GM19463 (cell line): ENCODE results near the gene CCNF.
"Not testable (repeated sequence)": the region's sequence is repeated elsewhere in the genome, so short reads cannot be mapped to it uniquely, and the experiment has no call there.

Experiments
- ATAC-seq: cut with Tn5 transposase; IDR thresholded peaks from one replicate; pipeline ENCODE4 v1.9.1; 2021; ENCODE audit warnings: mild to moderate bottlenecking, moderate library complexity; ENCODE audit not compliant: unreplicated experiment

Gene CCNF

DNA sequence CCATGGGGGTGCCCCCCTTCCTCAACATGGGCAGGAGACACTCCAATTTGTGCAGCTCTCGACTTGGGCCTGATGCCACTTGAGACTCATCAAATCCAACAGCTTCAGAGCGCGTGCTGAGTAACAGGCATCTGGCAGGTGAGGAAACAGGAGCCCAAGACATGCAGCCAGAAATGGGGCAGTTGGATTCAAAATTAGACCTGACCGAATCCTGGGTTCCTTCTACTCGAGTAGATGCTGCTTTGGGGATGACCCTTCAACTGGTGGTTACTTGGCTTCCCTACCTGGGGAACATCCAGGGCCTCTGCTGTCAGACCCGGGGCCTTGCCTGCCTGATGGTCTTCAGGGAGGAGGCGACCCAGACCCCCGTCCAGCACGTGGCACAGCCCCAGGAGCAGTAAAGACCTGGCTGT, 41.4 kb downstream of the CCNF start:
- no peak for ATAC-seq

DNA sequence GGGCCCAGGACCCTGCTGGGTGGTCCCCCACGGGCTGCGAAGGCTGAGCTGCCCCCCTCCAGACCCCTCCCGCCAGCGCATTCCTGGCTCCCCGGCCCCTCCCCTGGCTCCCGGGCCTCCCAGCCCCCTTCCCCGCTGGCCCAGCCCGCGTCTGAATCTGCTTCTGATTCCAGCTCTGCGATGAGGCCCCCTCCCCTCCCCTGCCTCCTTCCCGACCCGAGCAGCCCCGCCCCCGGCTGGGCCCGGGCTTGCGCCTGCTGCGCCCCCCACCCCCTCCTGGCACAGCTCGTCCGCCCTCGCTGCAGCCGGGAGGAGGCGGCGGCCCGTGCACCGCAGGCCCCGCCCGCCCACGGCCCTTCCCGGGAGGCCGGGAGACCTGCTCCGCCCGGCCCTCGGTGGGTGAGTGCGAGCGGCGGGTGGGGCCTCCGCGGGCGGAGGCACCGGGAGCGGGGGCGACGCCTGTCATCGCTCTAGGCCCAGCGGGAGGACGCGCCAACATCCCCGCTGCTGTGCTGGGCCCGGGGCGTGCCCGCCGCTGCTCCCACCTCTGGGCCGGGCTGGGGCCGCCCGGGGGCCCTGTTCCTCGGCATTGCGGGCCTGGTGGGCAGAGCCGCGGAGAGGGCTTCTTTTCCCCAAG, 41.9 kb downstream of the CCNF start, which contains the start of gene NTN3:
Gene NTN3, plus strand, starts transcription at position 282 of the 637 bp plus-strand sequence. CDS start 405 bp downstream, outside the sequence.
- no peak for ATAC-seq

DNA sequence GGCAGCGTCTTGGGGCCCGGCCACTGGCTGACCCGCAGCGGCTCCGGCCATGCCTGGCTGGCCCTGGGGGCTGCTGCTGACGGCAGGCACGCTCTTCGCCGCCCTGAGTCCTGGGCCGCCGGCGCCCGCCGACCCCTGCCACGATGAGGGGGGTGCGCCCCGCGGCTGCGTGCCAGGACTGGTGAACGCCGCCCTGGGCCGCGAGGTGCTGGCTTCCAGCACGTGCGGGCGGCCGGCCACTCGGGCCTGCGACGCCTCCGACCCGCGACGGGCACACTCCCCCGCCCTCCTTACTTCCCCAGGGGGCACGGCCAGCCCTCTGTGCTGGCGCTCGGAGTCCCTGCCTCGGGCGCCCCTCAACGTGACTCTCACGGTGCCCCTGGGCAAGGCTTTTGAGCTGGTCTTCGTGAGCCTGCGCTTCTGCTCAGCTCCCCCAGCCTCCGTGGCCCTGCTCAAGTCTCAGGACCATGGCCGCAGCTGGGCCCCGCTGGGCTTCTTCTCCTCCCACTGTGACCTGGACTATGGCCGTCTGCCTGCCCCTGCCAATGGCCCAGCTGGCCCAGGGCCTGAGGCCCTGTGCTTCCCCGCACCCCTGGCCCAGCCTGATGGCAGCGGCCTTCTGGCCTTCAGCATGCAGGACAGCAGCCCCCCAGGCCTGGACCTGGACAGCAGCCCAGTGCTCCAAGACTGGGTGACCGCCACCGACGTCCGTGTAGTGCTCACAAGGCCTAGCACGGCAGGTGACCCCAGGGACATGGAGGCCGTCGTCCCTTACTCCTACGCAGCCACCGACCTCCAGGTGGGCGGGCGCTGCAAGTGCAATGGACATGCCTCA, 42.6 kb downstream of the CCNF start:
- ATAC-seq: no peak

DNA sequence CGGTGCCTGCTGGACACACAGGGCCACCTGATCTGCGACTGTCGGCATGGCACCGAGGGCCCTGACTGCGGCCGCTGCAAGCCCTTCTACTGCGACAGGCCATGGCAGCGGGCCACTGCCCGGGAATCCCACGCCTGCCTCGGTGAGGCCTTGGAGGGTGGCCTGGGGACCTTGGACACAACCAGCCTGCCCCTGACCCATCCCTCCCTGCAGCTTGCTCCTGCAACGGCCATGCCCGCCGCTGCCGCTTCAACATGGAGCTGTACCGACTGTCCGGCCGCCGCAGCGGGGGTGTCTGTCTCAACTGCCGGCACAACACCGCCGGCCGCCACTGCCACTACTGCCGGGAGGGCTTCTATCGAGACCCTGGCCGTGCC, 43.2 kb downstream of the CCNF start:
- no peak for ATAC-seq

DNA sequence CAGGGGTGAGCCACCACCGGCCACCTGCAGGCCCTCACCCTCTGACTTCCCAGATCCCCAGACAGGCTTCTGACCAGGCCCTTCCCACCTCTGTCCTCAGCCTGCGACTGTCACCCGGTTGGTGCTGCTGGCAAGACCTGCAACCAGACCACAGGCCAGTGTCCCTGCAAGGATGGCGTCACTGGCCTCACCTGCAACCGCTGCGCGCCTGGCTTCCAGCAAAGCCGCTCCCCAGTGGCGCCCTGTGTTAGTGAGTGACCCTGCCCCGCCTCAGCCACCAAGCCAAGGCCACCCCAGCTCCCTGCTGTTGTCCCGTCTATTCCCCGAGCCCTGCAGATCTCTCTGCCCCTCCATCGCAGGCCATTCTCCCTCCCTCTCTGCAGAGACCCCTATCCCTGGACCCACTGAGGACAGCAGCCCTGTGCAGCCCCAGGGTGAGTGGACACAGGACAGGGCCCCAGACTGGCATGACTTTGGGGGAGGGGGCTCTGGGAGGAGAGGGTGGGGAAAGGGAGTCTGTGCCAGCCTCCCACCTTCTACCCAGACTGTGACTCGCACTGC, 43.7 kb downstream of the CCNF start:
- no peak for ATAC-seq

DNA sequence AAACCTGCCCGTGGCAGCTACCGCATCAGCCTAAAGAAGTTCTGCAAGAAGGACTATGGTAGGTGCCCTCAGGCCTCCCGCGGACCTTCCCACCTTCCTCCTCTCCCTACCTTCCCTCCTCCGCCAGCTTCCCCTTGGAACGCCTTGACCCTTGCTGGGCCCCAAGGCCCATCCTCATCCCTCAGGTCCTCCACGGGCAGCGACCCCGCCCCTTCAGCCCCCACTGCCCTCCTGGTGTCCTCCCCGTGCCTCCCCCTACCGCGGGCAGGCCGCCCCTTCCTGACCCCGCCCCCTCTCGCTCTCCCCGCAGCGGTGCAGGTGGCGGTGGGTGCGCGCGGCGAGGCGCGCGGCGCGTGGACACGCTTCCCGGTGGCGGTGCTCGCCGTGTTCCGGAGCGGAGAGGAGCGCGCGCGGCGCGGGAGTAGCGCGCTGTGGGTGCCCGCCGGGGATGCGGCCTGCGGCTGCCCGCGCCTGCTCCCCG, 44.2 kb downstream of the CCNF start:
- no peak for ATAC-seq

DNA sequence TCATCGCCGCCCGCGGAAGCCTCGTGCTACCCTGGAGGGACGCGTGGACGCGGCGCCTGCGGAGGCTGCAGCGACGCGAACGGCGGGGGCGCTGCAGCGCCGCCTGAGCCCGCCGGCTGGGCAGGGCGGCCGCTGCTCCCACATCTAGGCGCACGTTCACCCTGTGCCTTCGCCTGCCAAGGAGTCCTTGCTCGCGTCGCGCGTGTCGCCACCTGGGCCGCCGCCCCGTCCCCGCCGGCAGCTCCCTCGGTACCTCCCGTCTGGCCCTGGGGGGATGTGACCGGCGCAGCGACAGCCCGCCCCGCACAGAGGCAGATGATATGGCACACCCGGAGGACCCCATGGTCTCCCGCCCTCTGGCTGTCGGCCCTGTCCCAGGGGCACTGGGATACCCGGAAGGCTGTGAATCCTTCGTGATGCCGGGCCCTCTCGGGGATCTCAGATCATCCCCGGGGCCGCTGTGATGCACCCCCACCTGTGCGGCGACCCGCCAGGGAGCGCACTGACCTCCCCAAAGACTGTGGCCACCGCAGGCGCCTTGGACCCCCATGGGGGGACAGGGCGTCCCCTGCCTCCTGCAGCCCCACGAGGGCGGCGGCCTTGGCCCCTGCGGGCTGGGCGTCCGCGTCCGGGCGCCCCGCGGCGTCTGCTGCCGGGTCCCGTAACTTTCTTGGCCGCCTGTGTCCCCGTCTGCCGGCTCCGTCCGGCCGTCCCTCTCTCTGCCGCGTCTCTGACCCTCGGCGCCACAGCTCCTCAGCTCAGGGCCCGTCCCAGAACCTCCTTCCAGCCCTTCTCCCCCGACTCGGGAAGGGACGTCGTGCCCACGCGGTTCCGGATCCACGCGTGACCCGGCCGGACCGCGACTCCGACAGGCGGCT, 45.0 kb downstream of the CCNF start:
- peak; percentile 43 for ATAC-seq

DNA sequence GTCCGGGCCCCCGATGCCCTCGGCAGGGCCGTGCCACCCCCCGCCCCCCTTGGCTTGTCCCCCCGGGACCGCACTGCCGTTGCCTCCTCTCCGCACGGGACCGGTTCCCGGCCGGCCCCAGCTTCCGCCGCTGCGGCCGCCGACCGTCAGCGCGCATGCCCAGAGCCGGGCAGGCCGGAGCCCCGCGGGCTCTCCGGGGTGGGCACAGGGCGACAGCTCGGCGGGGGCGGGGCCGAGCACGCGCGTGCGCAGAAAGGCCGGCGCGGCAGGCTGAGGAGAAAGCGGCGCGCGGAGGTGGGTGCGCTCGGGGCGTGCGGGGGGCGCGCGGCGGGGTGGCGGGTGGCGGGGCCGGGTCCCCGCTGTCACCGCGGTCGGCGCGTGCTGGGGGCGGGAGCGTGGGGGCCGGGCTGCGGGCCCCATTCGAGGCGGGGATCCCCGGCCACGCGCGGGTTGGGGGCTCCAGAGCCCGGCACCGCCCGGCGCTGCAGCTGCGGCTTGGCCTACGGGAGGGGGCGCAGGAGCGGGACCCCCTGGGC, 45.7 kb downstream of the CCNF start, which contains the start of gene TBC1D24:
Gene TBC1D24, plus strand, starts transcription at position 251 of the 536 bp plus-strand sequence. CDS start 21,022 bp downstream, outside the sequence.
- peak; percentile 63 for ATAC-seq

DNA sequence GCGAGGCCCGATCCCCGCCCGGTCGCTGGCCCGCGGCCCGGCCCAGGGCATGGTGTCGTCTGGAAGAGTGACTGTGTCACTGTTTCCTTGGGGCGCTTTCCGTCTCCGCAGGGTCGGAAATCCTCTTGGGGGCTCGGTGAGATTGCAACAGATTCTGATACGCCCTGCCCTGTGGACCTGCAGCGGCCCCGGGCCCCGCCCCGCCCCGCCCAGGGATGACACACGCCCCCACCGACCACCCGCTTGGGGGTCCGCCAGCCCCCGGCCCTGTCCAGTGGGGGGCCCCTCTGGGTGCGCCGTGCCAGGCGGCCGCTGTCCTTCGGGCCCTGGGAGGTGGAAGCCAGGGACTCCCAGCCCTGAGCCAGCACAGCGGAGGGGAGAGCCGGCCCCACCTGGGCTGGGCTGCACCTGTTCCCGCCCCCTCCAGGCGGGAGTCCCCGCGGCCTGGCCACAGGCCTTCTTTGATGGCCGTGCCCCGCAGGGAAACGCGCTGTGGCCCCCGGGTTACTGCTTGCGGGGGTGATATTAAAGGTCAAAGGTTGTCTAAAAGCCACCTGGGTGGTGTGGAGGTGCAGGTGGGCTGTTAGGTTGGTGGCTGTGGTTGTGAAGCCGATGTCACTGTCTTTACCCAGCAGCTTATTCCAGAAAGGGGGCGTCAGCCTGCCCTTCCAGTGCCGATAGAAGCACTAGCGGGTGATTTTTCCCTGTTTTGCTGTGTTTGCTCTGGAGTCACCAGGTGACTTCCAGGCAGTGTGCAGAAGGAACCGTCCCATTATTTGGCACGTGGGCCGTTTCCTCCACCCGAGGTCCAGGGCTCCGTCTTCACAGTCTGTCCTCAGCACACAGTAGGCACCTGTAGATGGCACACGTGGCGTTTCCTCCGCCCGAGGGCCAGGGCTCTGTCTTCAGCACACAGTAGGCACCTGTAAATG, 46.4 kb downstream of the CCNF start:
- ATAC-seq: no peak

DNA sequence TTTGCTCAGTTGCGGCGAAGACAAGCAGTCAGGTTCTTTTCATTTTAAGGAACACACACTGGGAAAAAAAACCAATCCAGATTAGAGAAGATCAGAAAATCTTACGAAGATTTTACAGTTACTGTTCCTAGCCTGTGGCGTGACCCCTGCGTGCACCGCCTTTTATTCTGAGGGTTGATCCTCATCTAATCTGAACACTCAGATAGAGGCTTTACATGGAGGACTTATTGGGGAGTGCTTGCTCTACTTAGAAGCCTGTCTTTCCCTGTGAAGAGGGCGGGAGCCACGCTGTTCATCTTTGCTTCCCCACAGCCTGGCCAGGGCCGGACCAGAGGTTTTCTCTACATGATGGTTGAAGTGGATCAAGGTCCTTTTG, 47.1 kb downstream of the CCNF start:
- ATAC-seq: no peak

DNA sequence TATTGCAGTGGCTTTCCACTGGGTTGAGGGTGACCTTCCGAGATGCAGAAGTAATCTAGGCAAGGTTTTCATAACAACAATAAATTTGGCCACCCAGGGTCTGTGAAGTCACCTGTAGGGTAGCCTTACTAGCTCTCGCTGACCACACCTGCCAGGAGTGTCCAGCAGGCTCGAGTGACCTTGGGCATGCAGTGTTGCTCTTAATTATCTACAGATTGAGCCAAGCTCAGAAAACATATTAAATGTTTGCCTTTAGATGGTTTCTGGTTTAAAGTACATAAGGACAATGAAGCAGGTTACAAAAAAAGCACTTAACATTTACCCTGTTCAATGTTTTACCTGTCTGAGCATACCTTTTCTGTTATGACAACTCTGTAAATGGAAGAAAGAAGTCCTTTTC, 47.5 kb downstream of the CCNF start:
- ATAC-seq: no peak

DNA sequence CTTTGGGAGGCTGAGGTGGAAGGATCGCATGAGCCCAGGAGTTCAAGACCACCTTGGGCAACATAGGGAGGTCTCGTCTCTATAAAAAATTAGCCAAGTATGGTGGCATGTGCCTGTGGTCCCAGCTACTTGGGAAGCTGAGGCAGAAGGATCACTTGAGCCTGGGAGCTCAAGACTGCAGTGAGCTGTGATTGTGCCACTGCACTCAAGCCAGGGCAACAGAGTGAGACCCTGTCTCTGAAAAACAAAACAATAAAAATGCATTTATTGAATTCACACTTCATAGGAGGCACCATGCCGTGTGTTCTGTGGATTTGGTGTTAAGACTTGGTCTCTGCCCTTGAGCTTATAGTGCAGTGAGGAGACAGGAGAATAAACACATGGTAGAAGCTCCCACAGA, 48.1 kb downstream of the CCNF start:
- ATAC-seq: no peak

DNA sequence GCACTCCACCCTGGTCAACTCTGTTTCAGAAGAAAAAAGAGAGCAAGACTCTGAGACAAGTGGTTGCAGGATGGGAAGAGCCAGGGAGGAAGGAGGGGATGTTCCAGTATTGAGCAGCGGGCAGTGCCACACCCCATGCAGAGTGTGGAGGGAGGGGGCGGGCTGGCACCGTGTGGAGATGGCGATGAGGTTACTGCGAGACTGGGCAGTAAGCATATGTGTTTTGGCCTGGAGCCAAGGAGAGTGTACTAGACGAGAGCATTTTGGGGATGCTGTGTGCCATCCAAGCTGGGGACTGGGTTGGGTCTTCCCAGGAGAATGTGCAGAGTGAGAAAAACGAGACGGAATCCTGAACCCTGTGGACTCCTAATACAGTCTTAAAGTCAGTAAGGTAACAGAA, 49.0 kb downstream of the CCNF start:
- ATAC-seq: no peak

DNA sequence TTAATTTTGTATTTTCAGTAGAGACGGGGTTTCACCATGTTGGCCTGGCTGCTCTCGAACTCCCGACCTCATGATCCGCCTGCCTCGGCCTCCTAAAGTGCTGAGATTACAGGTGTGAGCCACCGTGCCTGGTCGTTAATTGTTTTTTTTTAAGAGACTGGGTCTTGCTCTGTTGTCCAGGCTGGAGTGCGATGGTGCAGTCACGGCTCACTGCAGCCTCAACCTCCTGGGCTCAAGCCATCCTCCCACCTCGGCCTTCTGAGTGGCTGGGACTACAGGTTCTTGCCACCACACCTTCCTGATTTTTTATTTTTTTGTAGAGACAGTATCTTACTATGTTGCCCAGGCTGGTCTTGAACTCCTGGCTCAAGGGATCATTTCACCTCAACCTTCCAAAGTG, 50.7 kb downstream of the CCNF start:
- ATAC-seq: not testable (repeated sequence)

DNA sequence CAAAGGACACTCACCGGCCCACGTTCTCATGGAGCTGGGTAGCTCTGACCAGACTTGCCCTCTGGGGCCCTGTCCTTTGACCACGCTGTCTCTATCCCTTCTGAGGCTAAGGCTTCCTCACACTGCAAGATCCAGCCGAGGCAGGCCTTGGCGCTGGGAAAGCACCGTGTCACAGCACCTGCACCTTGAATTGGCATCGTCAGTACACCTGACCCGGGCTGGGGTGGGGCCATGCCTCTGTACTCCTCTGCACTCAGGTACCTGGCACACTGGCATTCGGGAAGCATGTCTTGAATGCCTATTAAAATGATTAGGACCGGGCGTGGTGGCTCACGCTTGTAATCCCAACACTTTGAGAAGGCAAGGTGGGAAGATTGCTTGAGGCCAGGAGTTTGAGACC, 51.7 kb downstream of the CCNF start:
- no peak for ATAC-seq

DNA sequence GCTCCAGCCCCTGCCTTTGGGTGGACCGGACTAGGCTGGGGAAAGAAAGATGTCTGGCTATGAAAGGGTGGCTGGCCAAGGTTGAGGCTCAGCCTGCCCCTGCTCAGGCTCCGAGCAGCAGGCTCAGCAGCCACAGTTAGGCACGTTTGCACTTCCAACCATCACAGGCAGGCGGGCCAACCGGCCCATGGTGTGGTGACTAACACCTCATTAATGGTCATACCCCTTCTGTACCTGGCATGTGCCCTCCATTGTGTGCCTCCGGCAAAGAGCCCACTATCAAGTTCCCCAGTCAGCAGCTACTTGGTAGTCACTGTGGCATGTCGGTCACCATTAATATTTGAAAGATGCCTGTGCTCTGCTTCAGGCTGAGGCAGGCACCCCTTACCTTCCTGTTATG, 52.4 kb downstream of the CCNF start:
- ATAC-seq: no peak

DNA sequence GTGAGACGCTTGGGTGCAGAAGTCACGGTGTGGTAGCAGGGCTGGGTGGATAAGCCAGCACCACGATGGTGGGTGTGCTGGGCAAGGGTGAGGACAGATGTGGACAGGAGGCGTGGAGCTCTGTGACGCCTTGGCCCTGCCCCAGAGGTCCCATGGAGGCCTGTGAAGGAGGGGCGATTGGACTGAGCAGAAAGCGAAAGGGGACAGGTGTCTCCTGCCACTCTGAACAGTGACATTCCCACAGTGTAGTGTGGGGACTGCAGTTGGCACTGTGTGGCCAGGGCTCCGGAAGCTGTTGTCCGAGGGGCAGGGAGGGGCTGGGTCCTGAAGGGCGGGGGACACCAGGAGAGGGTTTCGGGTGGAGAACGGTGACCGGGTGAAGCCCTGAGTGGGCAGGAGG, 53.0 kb downstream of the CCNF start:
- ATAC-seq: no peak

DNA sequence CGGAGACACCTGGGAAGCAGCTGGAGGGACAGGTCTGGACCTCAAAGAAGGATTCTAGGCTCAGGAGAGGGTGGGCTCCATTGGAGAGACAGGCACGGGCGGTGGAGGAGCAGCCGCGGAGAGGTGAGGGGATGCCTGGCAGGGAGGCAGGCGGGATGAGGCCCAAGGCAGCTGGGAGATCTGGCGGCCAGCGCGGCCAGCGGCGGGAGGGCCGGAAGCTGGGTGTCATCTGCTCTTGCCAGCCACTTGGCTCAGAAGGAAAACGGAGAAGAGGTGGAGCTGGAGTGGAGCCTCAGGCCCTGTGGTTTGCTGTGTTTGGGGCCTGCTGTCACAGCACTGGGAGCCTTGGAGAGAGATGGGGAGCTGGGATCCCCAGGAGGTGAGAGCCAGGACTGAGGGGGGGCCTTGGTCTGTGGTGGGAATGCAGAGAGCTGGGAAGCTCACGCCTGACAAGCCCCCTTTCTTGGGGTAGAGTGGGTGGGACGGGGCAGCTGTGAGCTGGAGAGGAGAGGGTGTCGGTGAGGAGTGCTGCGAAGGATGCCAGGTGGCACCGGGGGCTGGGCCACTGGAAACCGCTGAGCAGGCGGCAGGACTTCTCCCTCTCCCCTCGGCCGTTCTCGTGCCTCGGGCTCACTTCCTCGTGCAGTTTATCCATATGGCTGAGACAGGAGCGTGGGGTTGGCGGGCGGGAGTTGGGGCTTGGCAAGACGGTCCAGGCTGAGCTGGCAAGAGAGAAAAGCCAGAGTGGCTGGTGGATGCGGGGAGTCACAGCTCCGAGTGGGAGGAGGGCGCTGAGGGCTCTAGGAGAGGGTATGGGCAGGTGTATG, 53.7 kb downstream of the CCNF start:
- no peak for ATAC-seq
